HK-2 (cell line): ENCODE measurements around the gene DPYD.
"Not testable (repeated sequence)": the region's sequence is repeated elsewhere in the genome, so short reads cannot be mapped to it uniquely, and the experiment has no call there.

Source experiments
- DNase-seq: peaks from one replicate; pipeline ENCODE4 v3.0.0-alpha.2; 2018; ENCODE audit not compliant: unreplicated experiment

Gene DPYD

GRCh38 chr1:97365026-97365425, 555.8 kb downstream of the DPYD start:
- DNase-seq: no peak

- no peak for DNase-seq
Observed at GRCh38 chr1:97364086-97364485, 556.7 kb downstream of the DPYD start.

GRCh38 chr1:97356309-97356708, 564.5 kb downstream of the DPYD start:
- no peak for DNase-seq

- DNase-seq: no peak
Observed at GRCh38 chr1:97352936-97353382, 567.9 kb downstream of the DPYD start.

GRCh38 chr1:97351846-97352245, 569.0 kb downstream of the DPYD start:
- DNase-seq: no peak

- DNase-seq: no peak
Observed at GRCh38 chr1:97350662-97351061, 570.2 kb downstream of the DPYD start.

GRCh38 chr1:97350241-97350640, 570.6 kb downstream of the DPYD start:
- DNase-seq: no peak

GRCh38 chr1:97349794-97350193, 571.0 kb downstream of the DPYD start:
- DNase-seq: not testable (repeated sequence)

GRCh38 chr1:97348599-97349265, 572.1 kb downstream of the DPYD start:
- no peak for DNase-seq

- no peak for DNase-seq
Observed at GRCh38 chr1:97340951-97341350, 579.9 kb downstream of the DPYD start.

GRCh38 chr1:97338347-97338746, 582.5 kb downstream of the DPYD start:
- no peak for DNase-seq

- no peak for DNase-seq
Observed at GRCh38 chr1:97337250-97338030, 583.4 kb downstream of the DPYD start.

GRCh38 chr1:97334454-97334853, 586.4 kb downstream of the DPYD start:
- DNase-seq: no peak

- DNase-seq: no peak
Observed at GRCh38 chr1:97332716-97333115, 588.1 kb downstream of the DPYD start.

GRCh38 chr1:97331165-97331564, 589.7 kb downstream of the DPYD start:
- no peak for DNase-seq

- DNase-seq: no peak
Observed at GRCh38 chr1:97314685-97315084, 606.1 kb downstream of the DPYD start.

GRCh38 chr1:97308131-97308530, 612.7 kb downstream of the DPYD start:
- no peak for DNase-seq

- DNase-seq: no peak
Observed at GRCh38 chr1:97307568-97307967, 613.3 kb downstream of the DPYD start.

GRCh38 chr1:97307151-97307550, 613.7 kb downstream of the DPYD start:
- no peak for DNase-seq

GRCh38 chr1:97306504-97306903, 614.3 kb downstream of the DPYD start:
- no peak for DNase-seq

- no peak for DNase-seq
Observed at GRCh38 chr1:97304366-97304765, 616.5 kb downstream of the DPYD start.

GRCh38 chr1:97298966-97299365, 621.9 kb downstream of the DPYD start:
- no peak for DNase-seq

GRCh38 chr1:97297611-97298010, 623.2 kb downstream of the DPYD start:
- DNase-seq: no peak
